ENCODE results near the gene ACTL10.

GRCh38 chr20:33627577-33628216, 39.0 kb upstream of the ACTL10 start:
- TF ChIP-seq SIN3A (IDR thresholded peaks at IDR 0.05; ENCODE audit: borderline replicate concordance, insufficient read depth, low read length) (no peak), TAF1 (IDR thresholded peaks at IDR 0.05; ENCODE audit: borderline replicate concordance, insufficient read depth, low read length) (no peak), POLR2AphosphoS5 (IDR thresholded peaks at IDR 0.05; ENCODE audit: low read depth, low read length) (no peak), REST (IDR thresholded peaks at IDR 0.05; ENCODE audit: insufficient read depth in 1 of 2, low read depth in 2 of 2, low read length in 2 of 2) (no peak)
